ENCODE measurements around the gene ACTMAP. TPM values are rescaled to one million over a fixed set of nuclear protein-coding genes. Genes with fewer than 3 reads are reported as not detected.
"Not testable (repeated sequence)": the region's sequence is repeated elsewhere in the genome, so short reads cannot be mapped to it uniquely, and the experiment has no call there.

Gene ACTMAP
- total RNA-seq, 1 donor from 2014 or later, result 10.4 TPM

GRCh38 chr19:40785526-40785925, 35.2 kb upstream of the ACTMAP start:
- H3K4me3 Mint-ChIP-seq (ENCODE audit: unreplicated experiment), result no peak overlapping the region
- no peaks in the 10 kb centered on the region for H3K9me3 Mint-ChIP-seq (ENCODE audit: low read depth)
- peaks cover 18% of the 10 kb centered on the region for H3K36me3 Mint-ChIP-seq (ENCODE audit: low read depth)
- no peak for TF ChIP-seq CTCF (IDR thresholded peaks at IDR 0.05)
- H3K4me1 Mint-ChIP-seq (ENCODE audit: low read depth), result no peaks in the 10 kb centered on the region
- no peaks in the 10 kb centered on the region for H3K27me3 Mint-ChIP-seq (ENCODE audit: low read depth)
- DNase-seq (ENCODE audit: low spot score), result no peak
- H3K27ac Mint-ChIP-seq (ENCODE audit: unreplicated experiment), result no peak overlapping the region

- not testable (repeated sequence) for H3K4me1 Mint-ChIP-seq (ENCODE audit: low read depth); H3K4me3 Mint-ChIP-seq (ENCODE audit: unreplicated experiment); H3K27me3 Mint-ChIP-seq (ENCODE audit: low read depth); DNase-seq (ENCODE audit: low spot score); H3K27ac Mint-ChIP-seq (ENCODE audit: unreplicated experiment); H3K9me3 Mint-ChIP-seq (ENCODE audit: low read depth)
- H3K36me3 Mint-ChIP-seq (ENCODE audit: low read depth), result peaks cover 11% of the 10 kb centered on the region
These were observed 33.9 kb upstream of the ACTMAP start for GRCh38 chr19:40784146-40784545.

GRCh38 chr19:40783711-40784110, 33.4 kb upstream of the ACTMAP start:
- no peak for DNase-seq (ENCODE audit: low spot score)
- Mint-ChIP-seq H3K4me3 (ENCODE audit: unreplicated experiment) (no peak overlapping the region), H3K4me1 (ENCODE audit: low read depth) (peaks cover 9% of the 10 kb centered on the region), H3K27ac (ENCODE audit: unreplicated experiment) (no peak overlapping the region), H3K27me3 (ENCODE audit: low read depth) (no peaks in the 10 kb centered on the region), H3K36me3 (ENCODE audit: low read depth) (peaks cover 11% of the 10 kb centered on the region), H3K9me3 (ENCODE audit: low read depth) (no peaks in the 10 kb centered on the region)
- no peak for TF ChIP-seq CTCF (IDR thresholded peaks at IDR 0.05)

- H3K36me3 Mint-ChIP-seq (ENCODE audit: low read depth), result peaks cover 6% of the 10 kb centered on the region
- no peaks in the 10 kb centered on the region for H3K27me3 Mint-ChIP-seq (ENCODE audit: low read depth)
- no peak overlapping the region for H3K4me3 Mint-ChIP-seq (ENCODE audit: unreplicated experiment)
- TF ChIP-seq CTCF (IDR thresholded peaks at IDR 0.05), result no peak
- H3K9me3 Mint-ChIP-seq (ENCODE audit: low read depth), result no peaks in the 10 kb centered on the region
- H3K4me1 Mint-ChIP-seq (ENCODE audit: low read depth), result peaks cover 22% of the 10 kb centered on the region
- H3K27ac Mint-ChIP-seq (ENCODE audit: unreplicated experiment), result no peak overlapping the region
- DNase-seq (ENCODE audit: low spot score), result no peak
These were observed 30.9 kb upstream of the ACTMAP start for GRCh38 chr19:40781140-40781539.

- peaks cover 6% of the 10 kb centered on the region for H3K36me3 Mint-ChIP-seq (ENCODE audit: low read depth)
- H3K27ac Mint-ChIP-seq (ENCODE audit: unreplicated experiment), result no peak overlapping the region
- no peak for TF ChIP-seq CTCF (IDR thresholded peaks at IDR 0.05)
- H3K4me1 Mint-ChIP-seq (ENCODE audit: low read depth), result peaks cover 25% of the 10 kb centered on the region
- no peak for DNase-seq (ENCODE audit: low spot score)
- no peak overlapping the region for H3K4me3 Mint-ChIP-seq (ENCODE audit: unreplicated experiment)
- no peaks in the 10 kb centered on the region for H3K9me3 Mint-ChIP-seq (ENCODE audit: low read depth)
- no peaks in the 10 kb centered on the region for H3K27me3 Mint-ChIP-seq (ENCODE audit: low read depth)
These were observed 30.3 kb upstream of the ACTMAP start for GRCh38 chr19:40780582-40780981.

GRCh38 chr19:40778706-40779284, 28.5 kb upstream of the ACTMAP start:
- Mint-ChIP-seq H3K27me3 (ENCODE audit: low read depth) (no peaks in the 10 kb centered on the region), H3K36me3 (ENCODE audit: low read depth) (peaks cover 4% of the 10 kb centered on the region), H3K27ac (ENCODE audit: unreplicated experiment) (peak overlapping the region; percentile 99), H3K9me3 (ENCODE audit: low read depth) (no peaks in the 10 kb centered on the region), H3K4me1 (ENCODE audit: low read depth) (peaks cover 35% of the 10 kb centered on the region), H3K4me3 (ENCODE audit: unreplicated experiment) (peak overlapping the region; percentile 98)
- no peak for DNase-seq (ENCODE audit: low spot score)
- no peak for TF ChIP-seq CTCF (IDR thresholded peaks at IDR 0.05)

Data from chondrocyte (in vitro differentiated cells).